H1 (cell line): ENCODE measurements around the gene ADAMTS8. TPM values are rescaled to one million over a fixed set of nuclear protein-coding genes. Genes with fewer than 3 reads are reported as not detected.

Experiments used
- CTCF ChIA-PET: fragments of 300-600 bp; sonication (Branson Sonifier 250); formaldehyde crosslinking; loops from one replicate; lab custom pipeline; 2021; ENCODE audit not compliant: partially characterized antibody; lab: Charles Lee
- POLR2A ChIA-PET: fragments of 300-600 bp; sonication (Branson Sonifier 250); formaldehyde crosslinking; loops from one replicate; lab custom pipeline; 2021; ENCODE audit warnings: inconsistent platforms; ENCODE audit not compliant: partially characterized antibody; lab: Charles Lee
- DNase-seq, 2 experiments: peaks; one replicate each; pipeline versions ENCODE4 v3.0.0 to v3.0.0-alpha.2; 2010 to 2022; ENCODE audit warnings: low spot score in 2 of 2, low read depth in 1 of 2, mixed read lengths in 1 of 2
- FAIRE-seq: peaks from 2 replicates; lab custom pipeline; 2011; peaks lifted over from hg19 to GRCh38; lab: Jason Lieb, UNC
- H2AFZ ChIP-seq: 2 replicates; pipeline ENCODE4 v1.8.1; 2012; ENCODE audit warnings: low read length, inconsistent platforms
- H2AK5ac ChIP-seq: 2 replicates; pipeline ENCODE4 v1.6.1; 2013; ENCODE audit warnings: low read depth, low read length
- H2BK120ac ChIP-seq: replicated peaks from 2 replicates; pipeline ENCODE3; 2013; ENCODE audit warnings: low read depth, low read length, inconsistent platforms
- H2BK12ac ChIP-seq: 2 replicates; pipeline ENCODE4 v1.6.1; 2013; ENCODE audit warnings: low read depth, low read length
- H2BK15ac ChIP-seq: 2 replicates; pipeline ENCODE4 v1.6.1; 2013; ENCODE audit warnings: low read length
- H2BK20ac ChIP-seq: 2 replicates; pipeline ENCODE4 v1.6.1; 2013; ENCODE audit warnings: low read length
- H2BK5ac ChIP-seq: 2 replicates; pipeline ENCODE4 v1.6.1; 2013; ENCODE audit warnings: low read depth, low read length
- H3K14ac ChIP-seq: 2 replicates; pipeline ENCODE4 v1.6.1; 2013; ENCODE audit warnings: inconsistent platforms; ENCODE audit not compliant: insufficient read length
- H3K18ac ChIP-seq: 2 replicates; pipeline ENCODE4 v1.6.1; 2013; ENCODE audit warnings: low read length; ENCODE audit errors: extremely low read depth
- H3K23ac ChIP-seq: 2 replicates; pipeline ENCODE4 v1.6.1; 2013; ENCODE audit warnings: inconsistent platforms; ENCODE audit not compliant: insufficient read length
- H3K23me2 ChIP-seq: 2 replicates; pipeline ENCODE4 v1.6.1; 2013; ENCODE audit warnings: low read depth, low read length
- H3K27ac ChIP-seq: 2 replicates; pipeline ENCODE4 v1.6.1; 2011; ENCODE audit warnings: low read depth, low read length, inconsistent platforms
- H3K27me3 ChIP-seq, 4 experiments: replicated peaks in 1 of 4; 1 replicate in 1 of 4; 2 replicates in 3 of 4; pipeline versions ENCODE4 v1.6.1 to v1.8.1; 2011 to 2013; ENCODE audit warnings: low read length in 3 of 4, mild to moderate bottlenecking in 3 of 4, inconsistent platforms in 2 of 4, mixed read lengths in 2 of 4, moderate library complexity in 1 of 4; ENCODE audit not compliant: control insufficient read depth in 3 of 4, insufficient read depth in 3 of 4; ENCODE audit errors: extremely low read depth in 1 of 4
- H3K36me3 ChIP-seq, 4 experiments: 2 replicates each; pipeline versions ENCODE4 v1.6.1 to v1.8.1; 2011 to 2013; ENCODE audit warnings: mild to moderate bottlenecking in 4 of 4, low read length in 3 of 4, moderate library complexity in 2 of 4, control low read depth in 1 of 4, inconsistent platforms in 1 of 4; ENCODE audit not compliant: insufficient read depth in 4 of 4, control insufficient read depth in 2 of 4
- H3K4ac ChIP-seq: replicated peaks from 2 replicates; pipeline ENCODE3; 2013; ENCODE audit warnings: low read length, low read depth, mixed read lengths, inconsistent platforms; ENCODE audit not compliant: insufficient read length
- H3K4me1 ChIP-seq, 4 experiments: replicated peaks in 1 of 4; 1 replicate in 1 of 4; 2 replicates in 3 of 4; pipeline versions ENCODE4 v1.6.1 to v1.8.1; 2011 to 2013; ENCODE audit warnings: low read length in 3 of 4, inconsistent platforms in 2 of 4, mixed read lengths in 1 of 4; ENCODE audit not compliant: insufficient read depth in 4 of 4, control insufficient read depth in 3 of 4
- H3K4me2 ChIP-seq, 2 experiments: 2 replicates each; pipeline versions ENCODE4 v1.6.1 to v1.8.1; 2011 to 2013; ENCODE audit warnings: low read depth in 2 of 2, low read length in 2 of 2, control low read depth in 1 of 2, inconsistent platforms in 1 of 2, mild to moderate bottlenecking in 1 of 2; ENCODE audit not compliant: insufficient read depth in 1 of 2
- H3K4me3 ChIP-seq, 4 experiments: fragments of 200-600, 300-600 bp in 1 of 4; sonication (generic), shearing (Covaris generic), sonication (Bioruptor Twin) in 1 of 4; 2 replicates each; pipeline versions ENCODE4 v1.5.1 to v1.8.1; 2011 to 2016; ENCODE audit warnings: low read length in 4 of 4, low read depth in 3 of 4, control low read depth in 2 of 4, inconsistent platforms in 2 of 4, mild to moderate bottlenecking in 2 of 4, mixed read lengths in 1 of 4, moderate library complexity in 1 of 4; ENCODE audit not compliant: insufficient read depth in 2 of 4; ENCODE audit errors: extremely low read depth in 1 of 4
- H3K56ac ChIP-seq: replicated peaks from 2 replicates; pipeline ENCODE3; 2013; ENCODE audit warnings: low read depth, mild to moderate bottlenecking, mixed read lengths, low read length, inconsistent platforms; ENCODE audit not compliant: insufficient read length
- H3K79me1 ChIP-seq: 2 replicates; pipeline ENCODE4 v1.6.1; 2013; ENCODE audit warnings: low read depth, low read length, control low read depth
- H3K79me2 ChIP-seq, 2 experiments: 2 replicates each; pipeline versions ENCODE4 v1.6.1 to v1.8.1; 2012 to 2013; ENCODE audit warnings: low read length in 2 of 2, mild to moderate bottlenecking in 2 of 2, inconsistent platforms in 1 of 2; ENCODE audit not compliant: insufficient read depth in 2 of 2, control insufficient read depth in 1 of 2
- H3K9ac ChIP-seq, 4 experiments: replicated peaks in 1 of 4; 1 replicate in 1 of 4; 2 replicates in 3 of 4; pipeline versions ENCODE4 v1.6.1 to v1.8.1; 2011 to 2013; ENCODE audit warnings: low read depth in 3 of 4, low read length in 3 of 4, control low read depth in 2 of 4, mild to moderate bottlenecking in 2 of 4, moderate library complexity in 2 of 4, inconsistent platforms in 1 of 4; ENCODE audit errors: extremely low read depth in 1 of 4
- H3K9me3 ChIP-seq, 2 experiments: 2 replicates each; pipeline versions ENCODE4 v1.6.1 to v1.8.1; 2012 to 2013; ENCODE audit warnings: mild to moderate bottlenecking in 2 of 2, moderate library complexity in 2 of 2, control low read depth in 1 of 2, inconsistent platforms in 1 of 2, low read depth in 1 of 2, low read length in 1 of 2, mixed read lengths in 1 of 2; ENCODE audit not compliant: insufficient read depth in 2 of 2
- H4K20me1 ChIP-seq, 2 experiments: replicated peaks in 1 of 2; 2 replicates each; pipeline versions ENCODE3 to v1.8.1; 2011 to 2013; ENCODE audit warnings: inconsistent platforms in 2 of 2, low read length in 2 of 2, mild to moderate bottlenecking in 1 of 2; ENCODE audit not compliant: insufficient read depth in 2 of 2, control insufficient read depth in 1 of 2
- H4K5ac ChIP-seq: 2 replicates; pipeline ENCODE4 v1.6.1; 2013; ENCODE audit warnings: low read length, low read depth, mixed read lengths, inconsistent platforms; ENCODE audit not compliant: insufficient read length
- H4K8ac ChIP-seq: 2 replicates; pipeline ENCODE4 v1.8.0; 2013; ENCODE audit warnings: mild to moderate bottlenecking, moderate library complexity, low read length, inconsistent platforms; ENCODE audit not compliant: insufficient read depth; ENCODE audit errors: extremely low read depth
- H4K91ac ChIP-seq: replicated peaks from 2 replicates; pipeline ENCODE3; 2013; ENCODE audit warnings: low read length, mixed read lengths, inconsistent platforms; ENCODE audit not compliant: insufficient read length
- ASH2L ChIP-seq: fragments of 200-600, 300-600 bp; sonication (generic); IDR thresholded peaks from one replicate; pipeline ENCODE4 v1.7.1; 2017; ENCODE audit warnings: low read length
- CTCF ChIP-seq, 3 experiments: IDR thresholded peaks; 1 replicate in 2 of 3; 2 replicates in 1 of 3; pipeline versions ENCODE4 v1.5.1 to v1.6.1; 2011; ENCODE audit warnings: low read length in 3 of 3, mild to moderate bottlenecking in 3 of 3, inconsistent platforms in 2 of 3, low read depth in 1 of 3, moderate library complexity in 1 of 3; ENCODE audit not compliant: insufficient read depth in 1 of 3; ENCODE audit errors: control extremely low read depth in 1 of 3
- RAD21 ChIP-seq, 2 experiments: IDR thresholded peaks in 1 of 2; conservative IDR thresholded peaks in 1 of 2; 2 replicates each; pipeline ENCODE4 v1.6.1; 2011; ENCODE audit warnings: low read depth in 2 of 2, low read length in 2 of 2, improper control_type of control experiment in 1 of 2, inconsistent platforms in 1 of 2, mild to moderate bottlenecking in 1 of 2, moderate library complexity in 1 of 2
- WGBS, 2 experiments: shearing (Covaris generic) in 1 of 2; methylation state at CpG; one replicate each; pipeline versions ENCODE4 v1.1.6 to v1.1.7; 2013 to 2015; ENCODE audit warnings: low lambda C conversion rate in 2 of 2, mixed read lengths in 2 of 2, inconsistent platforms in 1 of 2, low coverage in 1 of 2, missing lambda C conversion rate in 1 of 2; ENCODE audit not compliant: insufficient replicate concordance in 2 of 2, insufficient coverage in 1 of 2, insufficient read length in 1 of 2; ENCODE audit errors: extremely low coverage in 1 of 2, missing lambda C conversion rate in 1 of 2; 5-methylcytosine and 5-hydroxymethylcytosine counted together
- polyA plus RNA-seq, 7 experiments: library from polyadenylated mRNA; depleted of rRNA in 3 of 7; stranded (reverse) in 5 of 7; unstranded in 2 of 7; fragments of >200 nt in 5 of 7; fragments of 200-250 nt in 2 of 7; gene quantifications; 1 replicate in 5 of 7; 2 replicates in 1 of 7; 4 replicates in 1 of 7; pipeline versions ENCODE4 v1.2.1 to v1.2.3, GENCODE V29; 2011 to 2013; ENCODE audit warnings: missing spikeins in 2 of 7, mixed read lengths in 2 of 7
- total RNA-seq: library from RNA; stranded (reverse); fragmentation: NEBNext Ultra II Directional; extraction: Animal tissue kit (Norgen Biotek cat#: 25700); gene quantifications from 2 replicates; pipeline ENCODE4 v1.2.1, GENCODE V29; 2021

ADAMTS8 gene
- total and polyA plus RNA-seq, 2 of the 8 experiments (the other 6 are each of a cell fraction or from before 2014, with no cell fraction given): 9.3 to 16.6 TPM

DNA sequence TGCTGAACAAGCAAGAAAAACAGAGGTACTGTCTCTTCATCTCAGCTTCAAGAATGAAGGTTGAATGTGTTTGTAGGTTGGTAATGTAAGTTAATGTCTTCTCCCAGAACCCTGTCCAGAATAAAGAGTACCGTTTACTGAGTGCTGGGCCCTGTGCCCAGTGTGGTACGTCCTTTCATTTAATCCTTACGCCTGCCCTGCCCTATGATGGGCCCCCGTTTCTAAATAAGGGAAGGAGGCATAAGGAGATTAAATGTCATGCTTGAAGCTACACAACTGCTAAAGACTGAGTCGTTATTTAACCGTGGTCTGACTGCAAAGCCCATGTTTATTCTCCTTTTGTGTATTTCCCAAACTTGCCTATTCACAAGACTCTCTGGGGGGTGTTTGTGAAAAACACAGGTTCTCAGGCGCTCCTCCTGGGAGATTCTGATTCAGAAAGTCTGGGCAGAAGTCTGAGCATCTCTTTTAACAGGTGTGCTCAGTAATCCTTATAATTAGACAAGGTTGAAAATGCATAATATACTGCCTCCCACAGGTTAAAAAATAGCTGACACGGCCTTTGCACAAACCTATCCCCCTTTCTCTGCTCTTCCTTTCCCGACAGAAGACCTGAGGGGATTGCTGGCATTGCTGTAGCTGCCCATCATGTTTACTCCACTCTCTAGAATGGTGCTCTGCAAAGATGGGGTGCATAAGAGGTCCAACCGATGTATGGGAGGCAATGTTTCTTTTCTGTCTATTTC, 57.4 kb downstream of the ADAMTS8 start:
- peak overlapping the region; percentile 82; the same call in 1 of the 2 replicates for H2AK5ac ChIP-seq
- no peak overlapping the region for H4K91ac ChIP-seq
- no peak overlapping the region for H2BK15ac ChIP-seq
- H3K4me3 ChIP-seq: no peak overlapping the region
- H2BK5ac ChIP-seq: peak overlapping the region; percentile 67; the same call in 1 of the 2 replicates
- H3K9ac ChIP-seq: no peak overlapping the region
- peak overlapping the region in 1 of 2 experiments; percentile 16; a peak in 1 of 4 replicates for H3K4me2 ChIP-seq
- H3K56ac ChIP-seq: no peak overlapping the region
- no peak overlapping the region for H3K18ac ChIP-seq
- POLR2A ChIA-PET: interaction anchor here (1.1 to 1.2 kb wide), 5 partner anchors 12 to 154 kb away, joined by 3 read pairs; no protein-coding TSS in a partner anchor
- H2BK12ac ChIP-seq: peak overlapping the region; percentile 80; the same call in 1 of the 2 replicates
- TF ChIP-seq RAD21 (IDR thresholded peaks at IDR 0.05 in 1 of 2, conservative IDR thresholded peaks at IDR 0.05 in 1 of 2; ENCODE audit: low read depth in 2 of 2, low read length in 2 of 2): peak in 1 of 2 experiments; percentile 24; a peak in 1 of 4 replicates
- no peak for TF ChIP-seq ASH2L
- peak in 1 of 3 experiments; percentile 25; a peak in 1 of 4 replicates for TF ChIP-seq CTCF (IDR thresholded peaks at IDR 0.05; ENCODE audit: control extremely low read depth in 1 of 3, insufficient read depth in 1 of 3, low read depth in 1 of 3, low read length in 3 of 3)
- H2BK120ac ChIP-seq: peak overlapping the region; percentile 25
- H3K79me1 ChIP-seq: no peaks in the 10 kb centered on the region
- no peaks in the 10 kb centered on the region for H3K36me3 ChIP-seq
- FAIRE-seq: peak; percentile 65
- WGBS, 2 experiments: 56% methylated on average over 10 of the region's 10 CpGs; no CpG with 5 or more reads in 1 of the 2 experiments
- H3K27me3 ChIP-seq: no peaks in the 10 kb centered on the region
- H3K23me2 ChIP-seq: no peaks in the 10 kb centered on the region
- H4K5ac ChIP-seq: peak overlapping the region; percentile 51
- H3K4ac ChIP-seq: no peak overlapping the region
- H4K8ac ChIP-seq: no peak overlapping the region
- no peak for DNase-seq
- no peaks in the 10 kb centered on the region for H4K20me1 ChIP-seq
- no peaks in the 10 kb centered on the region for H3K9me3 ChIP-seq
- no peak overlapping the region for H3K23ac ChIP-seq
- no peak overlapping the region for H3K27ac ChIP-seq
- CTCF ChIA-PET: interaction anchor here (0.7 to 2.3 kb wide), 17 partner anchors 8 to 158 kb away, joined by 3 to 10 read pairs (median 3); no protein-coding TSS in a partner anchor
- H3K79me2 ChIP-seq: no peaks in the 10 kb centered on the region
- H2BK20ac ChIP-seq: peak overlapping the region; percentile 97
- H2AFZ ChIP-seq: no peak overlapping the region
- H3K4me1 ChIP-seq: peaks cover 0 to 15% (median 2%) of the 10 kb centered on the region in 4 experiments; a peak in 3 of 7 replicates
- H3K14ac ChIP-seq: no peak overlapping the region
